GM19023 (cell line): ENCODE data around the gene TNFRSF1A.
"Not testable (repeated sequence)": the region's sequence is repeated elsewhere in the genome, so short reads cannot be mapped to it uniquely, and the experiment has no call there.

ENCODE experiments used
- ATAC-seq: cut with Tn5 transposase; IDR thresholded peaks from one replicate; pipeline ENCODE4 v1.9.1; 2021; ENCODE audit warnings: mild to moderate bottlenecking, moderate library complexity; ENCODE audit not compliant: unreplicated experiment

Gene TNFRSF1A

GRCh38 chr12:6310771-6311610 lies 30.9 kb downstream of the TNFRSF1A start:
- ATAC-seq: no peak

GRCh38 chr12:6307529-6307928 lies 34.3 kb downstream of the TNFRSF1A start:
- no peak for ATAC-seq

DNA sequence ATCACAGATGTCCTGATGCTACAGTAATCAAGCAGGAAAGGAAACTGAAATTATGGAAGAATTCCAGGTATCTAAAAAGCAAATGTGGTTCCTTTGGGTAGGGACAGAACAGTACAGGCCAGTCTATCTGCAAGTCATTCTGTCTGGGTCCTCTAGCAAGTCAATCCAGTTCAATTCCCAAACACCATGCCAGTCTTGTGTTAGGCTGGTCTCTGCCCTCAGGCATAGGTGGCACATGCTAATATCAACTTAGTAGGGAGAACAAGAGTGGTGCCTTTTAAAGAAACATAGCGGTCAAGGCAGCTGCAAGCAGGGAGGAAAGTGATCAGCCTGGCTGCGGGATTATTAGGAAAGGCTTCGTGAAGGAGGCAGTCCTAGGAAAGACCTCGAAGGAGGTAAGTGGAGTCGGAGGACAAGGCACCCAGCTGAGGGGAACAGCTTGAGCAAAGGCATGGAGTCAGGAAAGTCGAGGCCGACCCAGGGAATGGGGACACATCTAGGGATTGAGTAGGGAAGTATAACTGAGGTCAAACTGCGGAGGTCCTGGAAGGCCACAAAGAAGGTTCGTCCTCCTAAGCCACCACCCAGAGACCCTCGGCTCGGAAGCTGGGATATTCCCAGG lies 35.2 kb downstream of the TNFRSF1A start:
- no peak for ATAC-seq

DNA sequence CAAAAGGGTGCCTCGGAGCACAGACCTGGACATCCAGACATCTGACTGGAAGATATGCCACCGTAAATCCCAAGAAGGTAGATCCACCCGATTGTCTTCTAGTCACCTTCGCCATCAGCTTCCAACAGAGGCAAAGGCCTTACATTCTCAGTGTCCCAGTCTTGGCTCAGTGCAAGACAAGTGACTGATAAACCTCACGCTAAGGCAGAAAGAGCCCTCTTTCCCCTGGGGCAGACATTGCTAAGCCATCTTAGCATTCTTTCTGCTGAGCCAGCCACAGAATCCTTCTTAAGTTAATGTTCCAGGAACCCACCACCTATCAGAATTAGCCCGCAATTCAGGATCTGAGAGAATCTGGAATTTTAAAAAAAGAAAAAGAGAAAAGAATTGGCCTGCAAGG lies 35.7 kb downstream of the TNFRSF1A start:
- no peak for ATAC-seq

DNA sequence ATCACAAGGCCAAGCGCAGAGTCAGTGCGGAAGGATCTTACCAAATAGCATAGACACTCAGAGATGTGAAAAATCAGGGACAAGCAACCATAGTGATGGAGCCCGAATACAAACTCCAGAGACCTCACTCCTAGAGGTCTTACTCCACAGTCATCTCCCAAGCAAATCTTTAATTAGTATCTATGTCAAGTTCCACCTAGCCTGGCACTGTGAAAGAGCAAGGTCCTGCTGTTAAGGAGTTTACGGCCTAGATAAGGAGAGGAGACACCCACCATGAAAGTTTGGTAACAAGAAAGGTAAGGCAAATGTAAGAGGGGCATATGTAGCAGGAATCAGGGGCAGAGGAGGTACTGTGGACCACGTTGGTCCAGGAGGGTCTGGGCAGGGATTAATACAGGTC lies 38.8 kb downstream of the TNFRSF1A start:
- no peak for ATAC-seq

DNA sequence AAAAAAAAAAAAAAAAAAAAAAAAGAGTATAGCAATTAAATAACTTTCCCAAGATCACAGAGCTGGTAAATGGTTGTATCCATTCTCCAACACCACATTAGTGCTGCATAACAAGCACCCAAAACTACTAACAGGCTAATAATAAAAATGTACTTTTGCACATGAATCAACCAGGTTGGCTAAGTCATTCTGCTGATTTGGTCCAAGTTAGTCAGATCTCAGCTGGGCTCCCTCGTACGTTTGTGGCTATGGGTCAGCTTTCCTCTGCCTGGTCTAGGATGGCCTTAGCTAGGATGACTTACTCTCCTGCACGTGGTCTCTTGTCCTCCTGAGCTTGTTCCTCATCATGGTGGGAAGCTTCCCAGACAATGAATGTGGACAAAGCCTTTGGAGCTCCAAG lies 39.3 kb downstream of the TNFRSF1A start:
- ATAC-seq: no peak

DNA sequence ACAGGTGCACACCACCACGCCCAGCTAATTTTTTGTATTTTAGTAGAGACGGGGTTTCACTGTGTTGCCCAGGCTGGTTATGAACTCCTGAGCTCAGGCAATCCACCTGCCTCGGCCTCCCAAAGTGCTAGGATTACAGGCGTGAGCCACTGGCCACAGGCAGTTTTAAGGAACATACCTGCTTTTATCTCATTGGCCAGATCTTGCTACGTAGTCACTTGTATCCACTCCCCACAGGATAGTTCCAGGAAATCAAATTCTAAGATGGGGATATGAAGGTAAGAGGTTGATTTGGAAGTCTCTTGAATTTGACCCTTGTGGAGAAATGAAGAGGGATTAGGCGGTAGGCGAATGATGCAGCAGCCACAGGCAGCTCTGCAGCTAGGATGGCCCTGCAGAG lies 40.2 kb downstream of the TNFRSF1A start:
- no peak for ATAC-seq

DNA sequence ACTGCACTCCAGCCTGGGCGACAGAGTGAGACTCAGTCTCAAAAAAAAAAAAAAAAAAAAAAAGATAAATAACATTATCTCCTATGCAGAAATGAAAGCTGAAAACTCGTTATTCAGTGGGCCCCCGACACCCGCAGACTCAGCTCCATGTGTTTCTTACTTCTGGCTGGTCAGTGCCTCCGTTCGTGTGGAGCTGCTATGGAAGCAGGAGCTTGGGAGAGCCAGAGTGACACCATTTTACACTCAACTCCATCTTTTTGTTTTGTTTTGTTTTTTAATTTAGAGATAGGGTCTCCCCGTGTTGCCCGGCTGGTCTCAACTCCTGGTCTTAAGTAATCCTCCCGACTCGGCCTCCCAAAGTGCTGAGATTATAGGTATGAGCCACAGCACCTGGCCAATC lies 44.7 kb downstream of the TNFRSF1A start:
- no peak for ATAC-seq

GRCh38 chr12:6295094-6295811 lies 46.6 kb downstream of the TNFRSF1A start:
- no peak for ATAC-seq

GRCh38 chr12:6294156-6295093 lies 47.5 kb downstream of the TNFRSF1A start:
- ATAC-seq: no peak

DNA sequence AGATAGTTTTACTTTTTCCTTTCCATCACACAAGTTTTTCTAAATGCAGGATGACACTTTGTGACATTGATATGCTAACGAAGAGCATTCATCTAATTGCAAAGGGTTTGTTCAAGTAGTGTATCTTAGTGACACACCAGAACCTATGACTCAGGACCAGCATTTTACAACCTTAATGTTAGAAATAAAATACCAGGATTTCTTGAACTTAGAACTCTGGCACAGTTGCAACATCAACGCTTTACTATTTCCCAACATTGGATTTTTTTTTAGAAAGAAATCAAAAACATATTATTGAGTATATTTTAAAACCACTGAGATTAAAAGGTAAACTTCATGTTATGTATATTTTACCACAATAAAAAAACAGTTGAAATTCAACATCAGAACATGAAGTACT lies 49.3 kb downstream of the TNFRSF1A start:
- no peak for ATAC-seq

DNA sequence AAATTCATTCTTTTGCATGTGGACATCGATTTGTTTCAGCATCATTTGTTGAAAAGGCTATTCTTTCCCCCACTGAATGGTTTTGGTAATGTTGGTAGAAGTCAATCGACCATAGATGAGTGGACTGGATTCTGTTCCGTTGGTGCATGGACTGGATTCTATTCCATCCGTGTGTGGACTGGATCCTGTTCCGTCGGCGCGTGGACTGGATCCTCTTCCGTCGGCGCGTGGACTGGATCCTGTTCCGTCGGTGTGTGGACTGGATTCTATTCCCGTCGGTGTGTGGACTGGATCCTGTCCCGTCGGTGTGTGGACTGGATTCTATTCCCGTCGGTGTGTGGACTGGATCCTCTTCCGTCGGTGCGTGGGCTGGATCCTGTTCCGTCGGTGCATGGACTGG lies 52.0 kb downstream of the TNFRSF1A start:
- not testable (repeated sequence) for ATAC-seq

GRCh38 chr12:6289081-6289480 lies 52.8 kb downstream of the TNFRSF1A start:
- ATAC-seq: not testable (repeated sequence)

DNA sequence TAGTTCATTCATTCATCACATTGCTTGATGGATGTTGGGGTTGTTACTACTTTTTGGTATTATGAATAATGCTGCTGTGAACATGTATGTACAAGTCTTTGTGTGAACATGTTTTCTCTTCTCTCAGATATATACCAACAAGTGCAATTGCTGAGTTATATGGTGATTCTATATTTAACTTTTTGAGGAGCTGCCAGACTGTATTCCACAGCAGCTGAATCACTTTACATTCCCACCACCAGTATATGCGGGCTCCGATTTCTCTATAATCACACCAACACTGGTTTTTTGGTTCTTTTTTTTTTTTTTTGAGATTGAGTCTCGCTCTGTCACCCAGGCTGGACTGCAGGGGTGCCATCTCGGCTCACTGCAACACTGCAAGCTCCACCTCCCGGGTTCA lies 53.6 kb downstream of the TNFRSF1A start:
- ATAC-seq: no peak

DNA sequence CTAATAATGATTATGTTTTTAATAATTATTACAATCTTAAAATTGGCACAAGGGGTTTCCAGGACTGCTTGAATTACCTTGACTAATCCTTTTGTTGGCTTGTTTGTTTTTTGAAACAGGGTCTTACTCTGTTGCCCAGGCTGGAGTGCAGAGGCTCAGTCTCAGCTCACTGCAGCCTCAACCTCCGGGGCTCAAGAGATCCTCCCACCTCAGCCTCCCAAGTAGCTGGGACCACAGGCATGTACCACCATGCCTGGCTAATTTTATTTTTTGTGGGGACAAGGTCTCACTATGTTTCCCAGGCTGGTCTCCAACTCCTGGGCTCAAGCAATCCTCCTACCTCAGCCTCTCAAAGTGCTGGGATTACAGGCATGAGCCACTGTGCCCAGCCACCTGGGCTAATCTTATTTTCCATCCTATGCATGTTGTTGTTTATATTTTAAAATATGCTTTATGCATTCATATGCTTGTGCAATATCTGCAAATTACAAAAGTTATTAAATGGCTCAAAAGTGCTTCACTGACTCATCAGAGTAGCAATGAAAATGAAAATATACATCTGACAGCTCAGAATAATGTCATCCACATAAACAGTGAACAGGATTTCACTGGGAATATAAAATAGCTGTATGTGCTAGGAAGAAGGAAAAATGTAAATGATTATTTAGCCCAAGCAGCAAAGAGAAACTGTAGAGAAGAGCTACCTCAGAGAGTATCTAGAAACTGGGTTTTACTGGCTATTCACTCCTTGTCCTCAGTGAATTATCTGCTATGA lies 56.2 kb downstream of the TNFRSF1A start:
- no peak for ATAC-seq

GRCh38 chr12:6285063-6285477 lies 56.8 kb downstream of the TNFRSF1A start:
- ATAC-seq: peak; percentile 62

DNA sequence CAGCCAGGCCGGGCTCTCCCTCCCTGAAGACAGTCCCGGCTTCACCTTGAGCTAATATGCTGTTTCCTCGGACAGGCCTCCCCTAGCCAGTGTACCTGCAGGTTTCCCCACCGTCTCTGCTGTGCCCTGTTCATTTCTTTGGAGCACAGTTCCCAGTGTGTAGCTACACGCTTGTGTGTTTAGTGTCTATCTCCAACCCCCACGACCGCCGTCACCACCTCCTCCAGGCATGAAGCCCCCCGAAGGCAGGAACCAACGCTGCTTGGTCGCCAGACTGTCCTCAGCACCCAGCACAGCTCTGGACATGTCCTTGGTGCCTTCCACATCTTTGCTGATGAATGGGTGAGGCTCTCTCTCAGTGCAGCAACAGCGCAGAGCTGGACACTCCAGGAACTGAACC lies 57.6 kb downstream of the TNFRSF1A start:
- ATAC-seq: no peak

DNA sequence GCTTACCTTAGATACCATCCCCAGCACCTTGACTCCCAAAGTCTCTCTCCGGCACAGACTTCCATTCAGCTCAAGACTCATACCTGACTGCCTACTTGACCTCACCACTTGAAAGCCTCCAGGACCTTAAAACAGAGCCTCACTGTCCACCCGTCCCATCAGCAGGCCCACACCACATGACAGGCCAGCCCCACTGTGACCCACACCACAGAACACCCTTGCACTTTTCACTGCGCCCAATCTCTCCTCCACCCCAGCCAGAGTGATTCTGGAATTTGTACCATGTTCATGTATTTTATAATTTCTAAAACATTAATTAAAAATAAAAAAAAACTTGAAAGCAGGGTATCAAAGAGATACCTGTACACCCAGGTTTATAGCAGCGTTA lies 59.4 kb downstream of the TNFRSF1A start:
- ATAC-seq: no peak

DNA sequence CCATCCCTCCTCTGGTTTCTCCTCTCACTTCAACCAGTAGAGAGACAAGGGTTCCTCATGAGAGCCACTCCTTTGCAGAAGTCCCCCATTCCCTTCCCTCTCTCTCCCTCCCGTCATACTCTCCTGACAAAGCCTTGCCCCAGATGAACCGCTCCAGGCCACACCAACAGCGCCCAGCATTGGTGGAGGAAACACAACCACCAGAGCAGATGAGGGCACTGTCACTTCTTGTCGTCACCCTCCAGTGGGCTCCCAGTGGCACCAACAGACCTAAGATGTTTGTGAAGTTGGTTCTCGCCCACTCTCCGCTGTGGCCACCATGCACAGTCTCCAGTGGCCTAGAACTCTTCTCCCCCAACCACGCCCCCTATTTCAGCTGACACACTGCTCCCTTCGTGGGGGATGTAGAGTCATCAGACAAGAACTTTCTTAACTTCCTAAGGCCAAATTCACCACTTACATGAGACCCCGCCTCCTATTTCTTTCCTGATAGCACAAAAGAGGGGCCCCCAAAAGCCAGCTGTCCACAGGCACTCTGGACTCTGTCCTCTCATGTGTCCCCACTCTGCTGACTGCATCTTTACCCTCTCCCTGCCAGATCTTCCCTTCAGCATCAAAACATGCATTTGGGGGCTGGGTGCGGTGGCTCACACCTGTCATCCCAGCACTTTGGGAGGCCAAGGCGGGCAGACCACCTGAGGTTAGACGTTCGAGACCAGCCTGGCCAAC lies 60.6 kb downstream of the TNFRSF1A start:
- no peak for ATAC-seq
